GM18907 (cell line): ENCODE measurements around the gene MAP2.

ENCODE experiments used
- ATAC-seq: cut with Tn5 transposase; IDR thresholded peaks from one replicate; pipeline ENCODE4 v1.9.1; 2021; ENCODE audit warnings: mild to moderate bottlenecking, moderate library complexity; ENCODE audit not compliant: unreplicated experiment

The MAP2 gene

GRCh38 chr2:209526561-209526960 lies 102.7 kb downstream of the MAP2 start:
- ATAC-seq = peak; percentile 66

GRCh38 chr2:209529579-209529978 lies 105.7 kb downstream of the MAP2 start:
- ATAC-seq = no peak

GRCh38 chr2:209532321-209532720 lies 108.5 kb downstream of the MAP2 start:
- ATAC-seq = no peak

- ATAC-seq = no peak
Observed at GRCh38 chr2:209533391-209533790, 109.5 kb downstream of the MAP2 start.

- peak; percentile 84 for ATAC-seq
Observed at GRCh38 chr2:209534228-209534627, 110.4 kb downstream of the MAP2 start.

- ATAC-seq = no peak
Observed at GRCh38 chr2:209536363-209536762, 112.5 kb downstream of the MAP2 start.

DNA sequence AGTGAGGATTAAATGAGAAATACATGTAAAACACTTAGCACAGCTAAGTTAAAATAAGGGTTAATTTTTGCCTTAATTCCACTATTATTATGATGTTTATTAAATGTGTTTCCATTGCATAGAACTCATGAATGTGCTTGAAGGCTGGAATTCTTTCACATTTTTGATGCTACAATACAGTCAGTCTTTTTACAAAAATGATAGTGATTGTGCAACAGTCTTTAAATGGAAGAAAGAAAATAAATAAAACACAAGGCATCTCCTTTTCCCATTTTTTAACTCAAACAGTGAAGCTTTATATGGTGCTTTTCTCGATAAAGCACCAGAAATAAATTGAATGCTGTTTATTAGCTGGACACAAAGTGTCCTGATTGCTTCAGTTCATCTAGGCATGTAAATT lies 123.9 kb downstream of the MAP2 start:
- no peak for ATAC-seq

- ATAC-seq = no peak
Observed at GRCh38 chr2:209549589-209549988, 125.7 kb downstream of the MAP2 start.

GRCh38 chr2:209553913-209554312 lies 130.1 kb downstream of the MAP2 start:
- no peak for ATAC-seq

DNA sequence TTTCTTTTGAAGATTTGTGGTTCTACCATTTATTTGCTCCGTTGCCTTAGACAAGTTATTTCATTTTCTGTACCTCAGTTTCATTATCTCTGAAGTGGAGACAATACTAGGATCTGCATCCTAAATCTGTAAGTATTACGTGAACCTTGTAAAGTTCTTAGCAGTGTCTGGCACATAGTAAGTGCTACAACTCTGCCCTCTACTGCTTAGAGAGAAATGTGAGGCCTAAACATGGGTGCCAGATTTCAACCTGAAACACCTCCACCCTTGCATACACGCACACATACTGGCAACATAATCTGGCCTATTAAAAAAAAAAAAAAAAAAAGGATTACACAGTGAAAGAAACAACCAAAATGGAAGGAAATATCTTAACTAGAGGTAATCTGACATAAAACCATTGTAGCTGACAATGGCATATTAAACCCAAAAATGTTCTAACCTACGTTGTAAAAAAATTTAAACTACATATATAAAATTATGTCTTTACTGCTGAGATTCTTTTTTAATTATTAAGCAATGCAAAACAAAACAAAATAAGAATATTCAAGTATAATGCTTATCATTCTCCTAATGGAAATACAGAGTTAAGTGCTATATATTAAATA lies 132.6 kb downstream of the MAP2 start:
- ATAC-seq = peak; percentile 83

GRCh38 chr2:209560911-209561310 lies 137.1 kb downstream of the MAP2 start:
- ATAC-seq = no peak

DNA sequence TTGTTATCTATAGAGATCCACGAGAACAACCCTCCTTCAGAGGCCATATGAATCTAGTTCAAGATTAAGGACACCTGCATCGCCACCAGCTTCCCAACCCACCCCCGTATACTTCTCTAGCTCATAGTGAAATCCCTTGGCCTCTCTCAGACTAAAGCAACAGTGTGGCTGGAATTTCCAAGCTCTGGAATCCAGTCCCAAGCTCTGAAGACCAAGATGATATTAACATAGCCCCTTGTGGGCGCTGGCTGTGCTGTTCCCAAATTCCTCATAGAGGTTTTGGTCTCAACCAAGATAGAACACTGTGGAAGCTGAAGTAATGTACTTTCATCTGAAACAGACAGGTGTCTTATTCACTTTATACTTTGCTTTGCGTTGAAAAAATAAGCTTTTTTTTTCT lies 139.6 kb downstream of the MAP2 start:
- no peak for ATAC-seq

DNA sequence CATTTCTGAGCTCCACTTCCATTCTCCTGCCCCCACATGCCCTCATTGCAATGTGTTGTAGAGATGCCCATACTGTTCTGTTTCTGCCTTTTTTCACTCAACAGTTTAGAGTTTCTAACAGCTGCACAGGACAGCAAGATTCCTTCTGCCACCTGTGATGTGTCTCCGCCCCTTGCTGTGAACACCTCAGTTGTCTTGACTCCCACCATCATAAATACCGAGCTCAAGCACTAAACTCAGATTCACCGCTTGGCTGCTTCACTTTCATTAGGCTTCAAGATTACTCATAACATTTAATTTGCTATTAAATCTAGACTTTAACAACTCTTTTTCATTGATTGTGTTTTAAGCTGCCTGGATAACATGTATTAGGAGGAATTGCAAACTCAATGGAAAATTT lies 141.0 kb downstream of the MAP2 start:
- ATAC-seq = no peak

DNA sequence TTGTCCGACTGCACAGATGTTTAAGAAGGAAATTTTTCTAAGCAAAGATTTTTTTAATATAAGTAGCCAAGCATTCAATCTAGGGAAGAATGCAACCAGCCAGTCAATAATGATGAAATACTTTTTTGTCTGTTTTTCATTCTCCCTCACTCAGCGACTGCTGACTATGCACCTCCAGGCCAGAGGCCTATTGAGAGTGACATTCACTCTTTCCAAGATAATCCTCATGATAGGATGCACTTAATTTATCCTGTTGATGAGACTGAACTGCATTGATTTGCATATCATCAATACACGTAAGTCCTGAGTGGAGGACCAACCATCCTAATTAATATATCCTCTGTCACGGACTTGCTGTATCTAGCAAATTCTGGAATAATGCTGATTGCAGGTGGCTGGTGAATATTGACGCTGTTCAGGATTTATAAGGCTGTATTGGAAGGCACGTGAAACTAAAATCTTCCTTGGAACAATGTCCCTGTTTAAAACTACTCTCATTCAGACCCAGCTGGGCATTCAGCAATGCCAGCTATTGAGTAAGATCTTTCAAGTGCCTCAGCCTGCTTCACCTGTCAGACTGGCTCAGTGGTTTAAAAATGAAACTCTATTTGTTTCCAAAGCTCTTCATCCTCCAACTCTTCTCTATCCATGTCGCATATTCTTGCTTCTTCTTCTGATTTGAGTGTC lies 142.2 kb downstream of the MAP2 start:
- no peak for ATAC-seq

DNA sequence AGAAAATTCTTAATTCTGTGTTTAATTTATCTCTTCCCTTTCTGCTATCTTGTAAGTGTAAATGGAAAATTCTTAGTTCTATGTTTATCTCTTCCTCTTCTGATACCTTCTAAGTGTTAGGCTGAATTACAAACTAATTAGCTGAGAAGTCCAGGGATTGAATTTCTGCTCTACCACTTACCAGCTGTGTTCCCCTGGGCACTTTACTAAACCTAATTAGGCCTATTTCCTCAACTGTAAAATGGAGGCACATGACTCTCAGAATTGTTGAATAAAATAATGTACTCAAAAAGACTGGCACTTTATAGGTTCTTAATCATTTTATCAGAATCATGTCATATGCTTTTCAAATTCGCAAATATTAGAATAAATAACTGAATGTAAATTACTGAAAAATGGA lies 146.3 kb downstream of the MAP2 start:
- ATAC-seq = no peak

DNA sequence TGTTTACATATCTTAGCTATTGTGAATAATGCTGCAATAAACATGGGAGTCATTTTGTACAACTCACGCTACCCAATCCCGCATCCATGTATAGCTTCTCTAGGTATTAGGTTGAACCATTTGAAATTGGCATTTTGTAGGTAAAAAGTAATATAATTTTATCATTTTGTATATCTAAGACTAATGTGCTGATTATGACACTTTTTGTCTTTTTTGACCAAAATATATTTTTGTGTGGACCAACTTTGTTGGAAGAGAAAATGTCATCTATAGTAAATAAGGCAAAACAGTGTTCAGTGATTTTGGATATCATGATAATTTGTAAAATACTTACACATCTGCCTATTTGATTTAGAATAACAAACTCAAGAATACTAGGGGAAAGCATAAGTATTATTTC lies 150.7 kb downstream of the MAP2 start:
- no peak for ATAC-seq

GRCh38 chr2:209577376-209578357 lies 153.8 kb downstream of the MAP2 start:
- ATAC-seq = no peak

DNA sequence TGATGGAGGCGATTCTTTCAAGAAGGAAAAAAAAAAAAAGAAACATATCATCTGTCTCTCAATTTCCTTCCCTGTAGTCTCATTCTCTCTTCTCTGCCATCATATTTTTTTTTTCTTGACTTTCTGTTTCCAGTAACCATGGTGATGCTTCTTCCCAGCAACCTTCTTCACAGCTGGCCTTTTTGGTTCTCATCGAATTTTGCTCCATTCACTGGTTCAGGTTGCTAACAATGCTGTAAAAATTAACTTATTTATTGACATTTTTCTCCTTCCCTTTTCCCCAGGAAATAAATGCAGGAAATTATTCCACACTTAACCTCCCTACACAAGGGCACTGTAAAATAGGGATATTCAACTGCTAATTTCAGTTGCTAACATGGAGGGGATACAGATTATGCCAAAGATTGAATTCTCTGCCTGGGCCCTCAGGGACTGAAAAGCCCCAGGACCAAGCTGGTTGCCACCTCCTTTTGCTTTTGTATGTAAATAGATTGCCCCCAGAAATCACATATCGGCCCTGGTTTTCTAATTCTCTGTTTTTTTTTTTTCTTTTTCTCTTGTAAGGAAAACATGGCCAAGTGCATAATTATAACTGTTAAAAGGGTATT lies 154.7 kb downstream of the MAP2 start:
- ATAC-seq = no peak

DNA sequence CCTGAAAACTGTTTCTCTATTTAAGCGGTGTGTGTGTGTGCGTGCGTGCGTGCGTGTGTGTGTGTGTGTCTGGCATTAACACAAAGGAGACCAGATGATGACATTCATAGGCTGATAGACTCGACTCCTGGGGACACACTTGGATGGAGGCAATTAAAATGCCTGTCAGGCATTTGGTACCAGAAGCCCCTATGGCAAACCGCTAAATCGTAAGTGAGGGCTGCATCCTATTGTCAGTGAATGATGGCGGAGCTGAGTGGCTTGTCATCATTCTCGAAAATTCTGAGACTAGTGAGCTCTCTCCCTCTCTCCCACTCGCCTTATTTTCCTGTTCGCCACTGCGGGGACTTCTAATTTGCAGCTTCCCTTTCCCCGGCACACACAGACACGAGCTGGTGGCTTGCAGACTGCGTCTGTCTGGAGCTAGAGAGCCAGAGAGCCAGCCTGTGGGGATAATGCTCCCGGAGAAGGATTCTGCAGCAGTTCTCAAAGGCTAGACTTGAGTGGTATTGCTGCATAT lies 155.4 kb downstream of the MAP2 start:
- no peak for ATAC-seq

- no peak for ATAC-seq
Observed at GRCh38 chr2:209581040-209581439, 157.2 kb downstream of the MAP2 start.

DNA sequence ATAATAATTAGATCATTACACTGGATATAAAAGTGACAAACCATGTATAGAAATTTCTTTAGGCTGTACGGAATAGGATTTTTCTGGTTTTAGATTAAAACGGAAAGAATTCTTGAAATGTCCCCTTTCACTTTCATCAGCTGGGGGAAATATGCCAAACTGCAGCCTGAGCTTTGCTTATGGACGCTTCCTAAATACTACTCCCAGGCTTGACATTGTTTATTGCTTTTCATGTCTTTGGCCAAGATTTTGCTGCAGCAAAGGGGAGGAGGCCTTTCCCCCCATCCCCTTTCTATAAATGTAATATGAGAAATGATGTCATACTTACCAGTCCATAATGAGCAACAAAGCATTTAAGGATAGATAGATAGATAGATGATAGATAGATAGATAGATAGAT lies 158.4 kb downstream of the MAP2 start:
- no peak for ATAC-seq
